ENCODE results near the gene ATP2B2.

ATP2B2 gene

GRCh38 chr3:10551139-10551538 lies 45.8 kb upstream of the ATP2B2 start:
- in situ Hi-C loops (cut with MboI; ENCODE audit: low pct_unique_long_range_greater_than_20kb, low sequenced_read_pairs, unreplicated experiment), result no loop called here
- no peak for TF ChIP-seq CTCF (IDR thresholded peaks at IDR 0.05; ENCODE audit: extremely low read depth, insufficient read depth, missing control alignments)
- DNase-seq (ENCODE audit: low spot score), result no peak

GRCh38 chr3:10550705-10551104 lies 45.3 kb upstream of the ATP2B2 start:
- in situ Hi-C loops (cut with MboI; ENCODE audit: low pct_unique_long_range_greater_than_20kb, low sequenced_read_pairs, unreplicated experiment), result no loop called here
- no peak for DNase-seq (ENCODE audit: low spot score)
- TF ChIP-seq CTCF (IDR thresholded peaks at IDR 0.05; ENCODE audit: extremely low read depth, insufficient read depth, missing control alignments), result no peak

- no peak for TF ChIP-seq CTCF (IDR thresholded peaks at IDR 0.05; ENCODE audit: extremely low read depth, insufficient read depth, missing control alignments)
- in situ Hi-C loops (cut with MboI; ENCODE audit: low pct_unique_long_range_greater_than_20kb, low sequenced_read_pairs, unreplicated experiment), result no loop called here
- DNase-seq (ENCODE audit: low spot score), result no peak
Measured at GRCh38 chr3:10549617-10550230, 44.3 kb upstream of the ATP2B2 start.

- no peak for DNase-seq (ENCODE audit: low spot score)
- in situ Hi-C loops (cut with MboI; ENCODE audit: low pct_unique_long_range_greater_than_20kb, low sequenced_read_pairs, unreplicated experiment), result no loop called here
Measured at GRCh38 chr3:10548992-10549391, 43.6 kb upstream of the ATP2B2 start.

GRCh38 chr3:10547841-10548783 lies 42.7 kb upstream of the ATP2B2 start:
- DNase-seq (ENCODE audit: low spot score), result no peak
- TF ChIP-seq CTCF (IDR thresholded peaks at IDR 0.05; ENCODE audit: extremely low read depth, insufficient read depth, missing control alignments), result no peak
- in situ Hi-C loops (cut with MboI; ENCODE audit: low pct_unique_long_range_greater_than_20kb, low sequenced_read_pairs, unreplicated experiment), result no loop called here

More at GRCh38 chr3:10548992-10549391, 43.6 kb upstream of the ATP2B2 start:
- TF ChIP-seq CTCF (IDR thresholded peaks at IDR 0.05; ENCODE audit: extremely low read depth, insufficient read depth, missing control alignments), result no peak

GRCh38 chr3:10547413-10547812 lies 42.0 kb upstream of the ATP2B2 start:
- DNase-seq (ENCODE audit: low spot score), result no peak
- no peak for TF ChIP-seq CTCF (IDR thresholded peaks at IDR 0.05; ENCODE audit: extremely low read depth, insufficient read depth, missing control alignments)
- in situ Hi-C loops (cut with MboI; ENCODE audit: low pct_unique_long_range_greater_than_20kb, low sequenced_read_pairs, unreplicated experiment), result no loop called here

Measured in GM13977 (cell line).